AG04450 (cell line): ENCODE data around the gene SEMA4D. TPM values are rescaled to one million over a fixed set of nuclear protein-coding genes. Genes with fewer than 3 reads are reported as not detected.

Experiments
- CTCF ChIA-PET: fragments of 300-600, 350-600 bp; formaldehyde crosslinking; extraction: SDS; loops from one replicate; lab custom pipeline; 2022; ENCODE audit warnings: antibody characterized with exemption, inconsistent platforms; lab: Charles Lee
- POLR2A ChIA-PET: fragments of 350-600 bp; formaldehyde crosslinking; extraction: SDS; loops from one replicate; lab custom pipeline; 2021; ENCODE audit warnings: antibody characterized with exemption, inconsistent platforms; lab: Yijun Ruan, JAX
- DNase-seq: peaks from one replicate; pipeline ENCODE4 v3.0.0-alpha.2; 2011; ENCODE audit warnings: low read depth, low spot score
- H3K27ac ChIP-seq: one replicate; pipeline ENCODE4 v1.5.1; 2012; ENCODE audit warnings: low read depth, low read length, control low read depth
- H3K27me3 ChIP-seq: one replicate; pipeline ENCODE4 v1.6.0; 2012; ENCODE audit warnings: low read length; ENCODE audit not compliant: control insufficient read depth, insufficient read depth
- H3K4me3 ChIP-seq: 2 replicates; pipeline ENCODE4 v1.5.1; 2011; ENCODE audit warnings: mild to moderate bottlenecking, low read depth, low read length, control low read depth
- H3K9me3 ChIP-seq: 2 replicates; pipeline ENCODE4 v1.5.1; 2012; ENCODE audit warnings: low read length; ENCODE audit not compliant: control insufficient read depth, insufficient read depth
- CTCF ChIP-seq: IDR thresholded peaks from 2 replicates; pipeline ENCODE4 v1.5.1; 2011; ENCODE audit warnings: low read depth, low read length, control low read depth, inconsistent platforms
- polyA plus RNA-seq: library from polyadenylated mRNA; depleted of rRNA; stranded (reverse); fragments of >200 nt; gene quantifications from 2 replicates; pipeline ENCODE4 v1.2.3, GENCODE V29; 2011

SEMA4D gene
- polyA plus RNA-seq, 1 experiment: 2.8 TPM

GRCh38 chr9:89505911-89506310 is 8.0 kb upstream of the SEMA4D start:
- H3K4me3 ChIP-seq: no peak overlapping the region
- CTCF ChIA-PET: no interaction called here
- H3K9me3 ChIP-seq: no peaks in the 10 kb centered on the region
- DNase-seq: no peak
- no peak for TF ChIP-seq CTCF
- POLR2A ChIA-PET: no interaction called here
- no peak overlapping the region for H3K27ac ChIP-seq
- peaks cover 2% of the 10 kb centered on the region for H3K27me3 ChIP-seq

- no peak for TF ChIP-seq CTCF
- no peaks in the 10 kb centered on the region for H3K9me3 ChIP-seq
- ChIA-PET CTCF (no interaction called here), POLR2A (no interaction called here)
- no peak overlapping the region for H3K27ac ChIP-seq
- no peak overlapping the region for H3K4me3 ChIP-seq
- peaks cover 2% of the 10 kb centered on the region for H3K27me3 ChIP-seq
- no peak for DNase-seq
Observed at GRCh38 chr9:89505048-89505447, 7.1 kb upstream of the SEMA4D start.

GRCh38 chr9:89502671-89503070 is 4.8 kb upstream of the SEMA4D start:
- no peak for TF ChIP-seq CTCF
- CTCF ChIA-PET: no interaction called here
- no peak overlapping the region for H3K4me3 ChIP-seq
- POLR2A ChIA-PET: no interaction called here
- no peak for DNase-seq
- no peak overlapping the region for H3K27ac ChIP-seq
- peaks cover 2% of the 10 kb centered on the region for H3K27me3 ChIP-seq
- H3K9me3 ChIP-seq: no peaks in the 10 kb centered on the region

DNA sequence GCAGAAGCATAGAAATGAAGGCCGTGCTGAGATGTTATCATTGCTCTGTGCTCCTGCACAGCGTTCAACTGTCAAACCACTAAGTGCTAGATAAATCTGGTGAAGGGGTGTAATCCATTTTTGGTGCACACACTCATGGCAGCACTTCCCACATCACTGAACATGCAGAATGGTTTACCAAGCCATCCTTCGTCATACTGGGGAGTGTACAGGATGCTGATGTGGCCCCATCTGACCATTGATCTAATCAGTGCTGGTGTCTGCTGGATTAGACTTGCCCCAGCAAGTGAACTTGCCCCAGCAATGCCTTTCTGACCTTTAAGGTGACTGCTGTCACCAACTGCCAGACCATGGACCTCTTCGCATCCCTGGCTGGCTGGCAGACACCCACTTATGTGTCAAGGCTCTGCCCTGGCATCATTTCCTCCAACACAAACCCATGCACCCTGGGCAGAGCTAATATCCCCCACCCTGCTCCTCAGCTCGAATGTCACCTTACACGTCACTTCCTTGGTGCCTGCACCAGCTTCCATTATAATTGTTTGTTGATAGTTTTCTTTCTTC is 4.2 kb upstream of the SEMA4D start:
- TF ChIP-seq CTCF: no peak
- no peaks in the 10 kb centered on the region for H3K9me3 ChIP-seq
- H3K27me3 ChIP-seq: peaks cover 3% of the 10 kb centered on the region
- no peak overlapping the region for H3K4me3 ChIP-seq
- ChIA-PET CTCF (no interaction called here), POLR2A (no interaction called here)
- no peak overlapping the region for H3K27ac ChIP-seq
- DNase-seq: no peak

- no peak for DNase-seq
- ChIA-PET POLR2A (no interaction called here), CTCF (no interaction called here)
- H3K4me3 ChIP-seq: no peak overlapping the region
- H3K27ac ChIP-seq: no peak overlapping the region
- TF ChIP-seq CTCF: no peak
- H3K27me3 ChIP-seq: peaks cover 8% of the 10 kb centered on the region
- H3K9me3 ChIP-seq: no peaks in the 10 kb centered on the region
Observed at GRCh38 chr9:89501311-89501898, 3.5 kb upstream of the SEMA4D start.
